Panc1 (cell line): ENCODE results near the gene CPNE9.

Experiments
- POLR2AphosphoS5 ChIP-seq: IDR thresholded peaks from 2 replicates; pipeline ENCODE4 v1.6.1; 2012; ENCODE audit warnings: mild to moderate bottlenecking, low read depth, low read length, moderate library complexity
- SIN3A ChIP-seq: IDR thresholded peaks from 2 replicates; pipeline ENCODE4 v1.6.1; 2012; ENCODE audit warnings: low read depth, mild to moderate bottlenecking, low read length, moderate library complexity, borderline replicate concordance; ENCODE audit not compliant: insufficient read depth
- TCF7L2 ChIP-seq: IDR thresholded peaks from 2 replicates; pipeline ENCODE4 v1.6.1; 2011; ENCODE audit warnings: mild to moderate bottlenecking, low read depth, low read length, inconsistent platforms
- TF ChIP-seq, protein P1 (sequence below): fragments of 450-650 bp; IDR thresholded peaks from 2 replicates; pipeline ENCODE4 v1.5.1; 2017; ENCODE audit warnings: mild to moderate bottlenecking
- TF ChIP-seq, protein P2 (sequence below), 2 experiments: IDR thresholded peaks; 2 replicates each; pipeline ENCODE4 v1.6.1; 2011 to 2012; ENCODE audit warnings: low read depth in 2 of 2, control low read depth in 1 of 2, low read length in 1 of 2, mild to moderate bottlenecking in 1 of 2, moderate library complexity in 1 of 2; ENCODE audit not compliant: insufficient read depth in 1 of 2

DNA sequence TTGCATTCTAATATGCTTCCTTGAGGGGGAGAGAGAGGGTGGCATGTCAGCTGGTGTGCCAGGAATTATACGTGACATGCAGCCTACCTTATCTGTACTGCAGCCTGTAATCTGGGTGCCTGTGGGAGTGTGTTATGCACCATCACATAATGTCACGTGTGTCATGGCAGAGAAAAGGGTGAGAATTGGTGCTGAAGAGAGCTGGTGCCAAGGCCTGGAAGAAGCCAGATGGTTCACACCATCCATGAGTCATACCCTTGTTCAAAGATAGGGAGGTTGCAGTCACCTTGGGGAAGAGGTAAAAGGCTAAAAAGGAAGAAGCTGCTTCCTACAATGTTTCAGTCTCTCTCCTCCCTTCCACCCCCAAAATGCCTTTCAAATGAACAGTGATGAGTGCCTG lies 33.2 kb downstream of the CPNE9 start:
- TF ChIP-seq, protein P1, sequence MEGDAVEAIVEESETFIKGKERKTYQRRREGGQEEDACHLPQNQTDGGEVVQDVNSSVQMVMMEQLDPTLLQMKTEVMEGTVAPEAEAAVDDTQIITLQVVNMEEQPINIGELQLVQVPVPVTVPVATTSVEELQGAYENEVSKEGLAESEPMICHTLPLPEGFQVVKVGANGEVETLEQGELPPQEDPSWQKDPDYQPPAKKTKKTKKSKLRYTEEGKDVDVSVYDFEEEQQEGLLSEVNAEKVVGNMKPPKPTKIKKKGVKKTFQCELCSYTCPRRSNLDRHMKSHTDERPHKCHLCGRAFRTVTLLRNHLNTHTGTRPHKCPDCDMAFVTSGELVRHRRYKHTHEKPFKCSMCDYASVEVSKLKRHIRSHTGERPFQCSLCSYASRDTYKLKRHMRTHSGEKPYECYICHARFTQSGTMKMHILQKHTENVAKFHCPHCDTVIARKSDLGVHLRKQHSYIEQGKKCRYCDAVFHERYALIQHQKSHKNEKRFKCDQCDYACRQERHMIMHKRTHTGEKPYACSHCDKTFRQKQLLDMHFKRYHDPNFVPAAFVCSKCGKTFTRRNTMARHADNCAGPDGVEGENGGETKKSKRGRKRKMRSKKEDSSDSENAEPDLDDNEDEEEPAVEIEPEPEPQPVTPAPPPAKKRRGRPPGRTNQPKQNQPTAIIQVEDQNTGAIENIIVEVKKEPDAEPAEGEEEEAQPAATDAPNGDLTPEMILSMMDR = no peak
- TF ChIP-seq POLR2AphosphoS5 (no peak), TCF7L2 (no peak), SIN3A (no peak)
- TF ChIP-seq, protein P2, sequence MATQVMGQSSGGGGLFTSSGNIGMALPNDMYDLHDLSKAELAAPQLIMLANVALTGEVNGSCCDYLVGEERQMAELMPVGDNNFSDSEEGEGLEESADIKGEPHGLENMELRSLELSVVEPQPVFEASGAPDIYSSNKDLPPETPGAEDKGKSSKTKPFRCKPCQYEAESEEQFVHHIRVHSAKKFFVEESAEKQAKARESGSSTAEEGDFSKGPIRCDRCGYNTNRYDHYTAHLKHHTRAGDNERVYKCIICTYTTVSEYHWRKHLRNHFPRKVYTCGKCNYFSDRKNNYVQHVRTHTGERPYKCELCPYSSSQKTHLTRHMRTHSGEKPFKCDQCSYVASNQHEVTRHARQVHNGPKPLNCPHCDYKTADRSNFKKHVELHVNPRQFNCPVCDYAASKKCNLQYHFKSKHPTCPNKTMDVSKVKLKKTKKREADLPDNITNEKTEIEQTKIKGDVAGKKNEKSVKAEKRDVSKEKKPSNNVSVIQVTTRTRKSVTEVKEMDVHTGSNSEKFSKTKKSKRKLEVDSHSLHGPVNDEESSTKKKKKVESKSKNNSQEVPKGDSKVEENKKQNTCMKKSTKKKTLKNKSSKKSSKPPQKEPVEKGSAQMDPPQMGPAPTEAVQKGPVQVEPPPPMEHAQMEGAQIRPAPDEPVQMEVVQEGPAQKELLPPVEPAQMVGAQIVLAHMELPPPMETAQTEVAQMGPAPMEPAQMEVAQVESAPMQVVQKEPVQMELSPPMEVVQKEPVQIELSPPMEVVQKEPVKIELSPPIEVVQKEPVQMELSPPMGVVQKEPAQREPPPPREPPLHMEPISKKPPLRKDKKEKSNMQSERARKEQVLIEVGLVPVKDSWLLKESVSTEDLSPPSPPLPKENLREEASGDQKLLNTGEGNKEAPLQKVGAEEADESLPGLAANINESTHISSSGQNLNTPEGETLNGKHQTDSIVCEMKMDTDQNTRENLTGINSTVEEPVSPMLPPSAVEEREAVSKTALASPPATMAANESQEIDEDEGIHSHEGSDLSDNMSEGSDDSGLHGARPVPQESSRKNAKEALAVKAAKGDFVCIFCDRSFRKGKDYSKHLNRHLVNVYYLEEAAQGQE (IDR thresholded peaks at IDR 0.05; ENCODE audit: insufficient read depth in 1 of 2, low read depth in 2 of 2, low read length in 1 of 2) = no peak
